ENCODE data around the gene CENPU. TPM values are rescaled to one million over a fixed set of nuclear protein-coding genes. Genes with fewer than 3 reads are reported as not detected.

CENPU gene
- total RNA-seq, 1 experiment from 2014 or later: 124 TPM

DNA sequence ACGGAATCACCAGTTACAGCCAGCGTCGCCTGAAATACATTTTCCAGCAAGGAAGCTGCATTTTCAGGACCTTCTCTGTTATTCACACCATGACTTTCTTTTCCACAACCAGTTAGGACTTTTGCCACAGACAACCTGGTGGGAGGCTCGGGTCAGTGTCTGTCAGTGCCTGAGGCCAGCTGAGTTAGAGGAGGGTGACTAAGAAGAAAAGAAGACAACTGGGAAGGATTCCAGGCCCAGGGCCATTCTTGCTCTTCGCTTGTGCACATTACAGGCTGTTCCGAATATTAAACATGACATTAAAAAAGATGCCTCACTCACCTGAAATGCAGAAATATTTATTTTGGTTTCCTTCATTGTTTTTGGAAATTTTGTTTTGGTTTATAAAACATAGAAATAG, 21.4 kb upstream of the CENPU start:
- Histone ChIP-seq H3K79me1 (ENCODE audit: insufficient read depth, low read depth, low read length, poor library complexity, severe bottlenecking) (no peaks in the 10 kb centered on the region), H3K23ac (ENCODE audit: insufficient read length, low read depth, low read length) (no peak overlapping the region), H3K9ac (ENCODE audit: extremely low read depth, insufficient read length, low read length) (no peak overlapping the region), H4K91ac (ENCODE audit: insufficient read length, low read depth, low read length) (no peak overlapping the region), H4K8ac (replicated peaks; ENCODE audit: insufficient read length, low read depth, low read length) (no peak overlapping the region), H2BK15ac (ENCODE audit: low read depth, low read length) (no peak overlapping the region), H2BK20ac (ENCODE audit: low read depth, low read length, poor library complexity, severe bottlenecking) (no peak overlapping the region), H3T11ph (ENCODE audit: low read length) (no peak overlapping the region), H2BK12ac (ENCODE audit: insufficient read length, low read depth, low read length) (no peak overlapping the region), H2BK5ac (ENCODE audit: insufficient read length, low read length) (no peak overlapping the region), H3K4me2 (ENCODE audit: insufficient read depth, insufficient read length, low read length) (no peak overlapping the region), H3K23me2 (ENCODE audit: insufficient read length, low read depth, low read length, poor library complexity, severe bottlenecking) (no peaks in the 10 kb centered on the region), H3K4me1 (ENCODE audit: insufficient read depth, low read length) (no peaks in the 10 kb centered on the region), H3K9me3 (ENCODE audit: control insufficient read depth, low read depth, low read length) (no peaks in the 10 kb centered on the region), H2AFZ (ENCODE audit: low read length) (no peak overlapping the region), H4K5ac (ENCODE audit: insufficient read length, low read depth, low read length) (no peak overlapping the region), H3K4ac (ENCODE audit: low read depth, low read length) (no peak overlapping the region), H3K27me3 (ENCODE audit: insufficient read depth, low read length) (no peaks in the 10 kb centered on the region), H3K27ac (ENCODE audit: insufficient read length, low read depth, low read length) (no peak overlapping the region), H2AK5ac (ENCODE audit: insufficient read length, low read length) (no peak overlapping the region), H3K79me2 (ENCODE audit: insufficient read depth, low read length) (no peaks in the 10 kb centered on the region), H3K56ac (ENCODE audit: insufficient read length, low read depth, low read length) (no peak overlapping the region), H2BK120ac (ENCODE audit: low read depth, low read length, poor library complexity, severe bottlenecking) (no peak overlapping the region), H3K18ac (ENCODE audit: insufficient read length, low read depth, low read length) (no peak overlapping the region), H3K14ac (ENCODE audit: insufficient read depth, low read length) (no peak overlapping the region), H4K20me1 (ENCODE audit: control insufficient read depth, insufficient read depth, insufficient read length) (peaks cover 2% of the 10 kb centered on the region)
- no peak for DNase-seq
- no peak overlapping the region for H3K4me3 Mint-ChIP-seq
- no peak overlapping the region for H3K27ac Mint-ChIP-seq
- no peaks in the 10 kb centered on the region for H3K9me3 Mint-ChIP-seq
- H3K36me3 Mint-ChIP-seq (ENCODE audit: insufficient read depth in 1 of 3, low read depth in 3 of 3): no peaks in the 10 kb centered on the region
- peaks cover 5 to 10% of the 10 kb centered on the region in 2 experiments; a peak in 3 of 4 replicates for H3K4me1 Mint-ChIP-seq
- TF ChIP-seq, protein P1, sequence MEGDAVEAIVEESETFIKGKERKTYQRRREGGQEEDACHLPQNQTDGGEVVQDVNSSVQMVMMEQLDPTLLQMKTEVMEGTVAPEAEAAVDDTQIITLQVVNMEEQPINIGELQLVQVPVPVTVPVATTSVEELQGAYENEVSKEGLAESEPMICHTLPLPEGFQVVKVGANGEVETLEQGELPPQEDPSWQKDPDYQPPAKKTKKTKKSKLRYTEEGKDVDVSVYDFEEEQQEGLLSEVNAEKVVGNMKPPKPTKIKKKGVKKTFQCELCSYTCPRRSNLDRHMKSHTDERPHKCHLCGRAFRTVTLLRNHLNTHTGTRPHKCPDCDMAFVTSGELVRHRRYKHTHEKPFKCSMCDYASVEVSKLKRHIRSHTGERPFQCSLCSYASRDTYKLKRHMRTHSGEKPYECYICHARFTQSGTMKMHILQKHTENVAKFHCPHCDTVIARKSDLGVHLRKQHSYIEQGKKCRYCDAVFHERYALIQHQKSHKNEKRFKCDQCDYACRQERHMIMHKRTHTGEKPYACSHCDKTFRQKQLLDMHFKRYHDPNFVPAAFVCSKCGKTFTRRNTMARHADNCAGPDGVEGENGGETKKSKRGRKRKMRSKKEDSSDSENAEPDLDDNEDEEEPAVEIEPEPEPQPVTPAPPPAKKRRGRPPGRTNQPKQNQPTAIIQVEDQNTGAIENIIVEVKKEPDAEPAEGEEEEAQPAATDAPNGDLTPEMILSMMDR (conservative IDR thresholded peaks at IDR 0.05): no peak
- peaks cover 2% of the 10 kb centered on the region; the same call in 1 of the 2 replicates for H3K27me3 Mint-ChIP-seq (ENCODE audit: low read depth)
- WGBS (ENCODE audit: extremely low coverage, insufficient read length, low lambda C conversion rate): no CpG with 5 or more reads among the region's 6 CpGs

Measured in H9 (cell line).